Endothelial cell of umbilical vein (primary cell): ENCODE results near the gene EP400. TPM values are rescaled to one million over a fixed set of nuclear protein-coding genes. Genes with fewer than 3 reads are reported as not detected.

Source experiments
- BruUV-seq: library from RNA; stranded (reverse); fragments of 400-500 nt; replicated peaks from 2 replicates; lab custom pipeline; 2021; lab: Mats Ljungman, UMichigan
- CTCF ChIA-PET: fragments of 300-600, 350-600 bp; sonication (Branson Sonifier 250); formaldehyde crosslinking; loops from one replicate; lab custom pipeline; 2021; ENCODE audit warnings: antibody characterized with exemption, inconsistent platforms; lab: Charles Lee
- POLR2A ChIA-PET: fragments of 300-600, 350-600 bp; sonication (Branson Sonifier 250); formaldehyde crosslinking; loops from one replicate; lab custom pipeline; 2021; ENCODE audit warnings: antibody characterized with exemption, inconsistent platforms; lab: Charles Lee
- DNase-seq: peaks from one replicate; pipeline ENCODE4 v3.0.0-alpha.2; 2011; ENCODE audit warnings: low read depth, low spot score
- FAIRE-seq: peaks from 2 replicates; lab custom pipeline; 2011; peaks lifted over from hg19 to GRCh38; lab: Jason Lieb, UNC
- H2AFZ ChIP-seq: 2 replicates; pipeline ENCODE4 v1.6.0; 2012; ENCODE audit warnings: low read depth, low read length, control low read depth, inconsistent platforms
- H3K27ac ChIP-seq: 2 replicates; pipeline ENCODE4 v1.5.1; 2011; ENCODE audit warnings: low read depth, mild to moderate bottlenecking, control low read depth, low read length, moderate library complexity; ENCODE audit not compliant: insufficient read depth
- H3K27me3 ChIP-seq, 2 experiments: 2 replicates each; pipeline versions ENCODE4 v1.6.0 to v1.6.1; 2011; ENCODE audit warnings: low read length in 2 of 2, mixed read lengths in 1 of 2; ENCODE audit not compliant: control insufficient read depth in 2 of 2, insufficient read depth in 2 of 2
- H3K36me3 ChIP-seq, 2 experiments: 2 replicates in 1 of 2; 3 replicates in 1 of 2; pipeline ENCODE4 v1.5.1; 2011; ENCODE audit warnings: low read length in 2 of 2, mild to moderate bottlenecking in 1 of 2, moderate library complexity in 1 of 2; ENCODE audit not compliant: control insufficient read depth in 2 of 2, insufficient read depth in 2 of 2; ENCODE audit errors: extremely low read depth in 1 of 2
- H3K4me1 ChIP-seq: 3 replicates; pipeline ENCODE4 v1.5.1; 2011; ENCODE audit warnings: mild to moderate bottlenecking, low read length; ENCODE audit not compliant: control insufficient read depth, insufficient read depth; ENCODE audit errors: extremely low read depth
- H3K4me2 ChIP-seq: 2 replicates; pipeline ENCODE4 v1.6.1; 2011; ENCODE audit warnings: low read length, control low read depth, mixed read lengths; ENCODE audit not compliant: insufficient read depth
- H3K4me3 ChIP-seq, 3 experiments: fragments of 200-600 bp in 1 of 3; sonication (generic), shearing (Covaris generic) in 1 of 3; replicated peaks in 1 of 3; 2 replicates each; pipeline ENCODE4 v1.5.1; 2011 to 2016; ENCODE audit warnings: control low read depth in 3 of 3, low read length in 3 of 3, mild to moderate bottlenecking in 2 of 3, inconsistent platforms in 1 of 3, low read depth in 1 of 3, moderate library complexity in 1 of 3; ENCODE audit not compliant: insufficient read depth in 1 of 3
- H3K79me2 ChIP-seq: 2 replicates; pipeline ENCODE4 v1.6.0; 2012; ENCODE audit warnings: low read length, inconsistent platforms; ENCODE audit not compliant: control insufficient read depth, insufficient read depth
- H3K9ac ChIP-seq: replicated peaks from 2 replicates; pipeline ENCODE3; 2011; ENCODE audit warnings: low read length, control low read depth; ENCODE audit not compliant: insufficient read depth; ENCODE audit errors: extremely low read depth
- H3K9me1 ChIP-seq: replicated peaks from 3 replicates; pipeline ENCODE4 v1.6.0; 2011; ENCODE audit warnings: mild to moderate bottlenecking, low read length; ENCODE audit not compliant: control insufficient read depth, insufficient read depth; ENCODE audit errors: extremely low read depth
- H3K9me3 ChIP-seq: replicated peaks from 2 replicates; pipeline ENCODE4 v1.5.1; 2012; ENCODE audit warnings: low read length, inconsistent platforms; ENCODE audit not compliant: control insufficient read depth, insufficient read depth
- H4K20me1 ChIP-seq: replicated peaks from 2 replicates; pipeline ENCODE3; 2011; ENCODE audit warnings: mild to moderate bottlenecking, low read length; ENCODE audit not compliant: control insufficient read depth, insufficient read depth; ENCODE audit errors: extremely low read depth
- EZH2 ChIP-seq: IDR thresholded peaks from 2 replicates; pipeline ENCODE4 v1.6.1; 2012; ENCODE audit warnings: borderline replicate concordance, low read depth, mild to moderate bottlenecking, moderate library complexity, low read length, inconsistent platforms; ENCODE audit not compliant: severe bottlenecking
- FOS ChIP-seq: IDR thresholded peaks from 2 replicates; pipeline ENCODE4 v1.6.1; 2011; ENCODE audit warnings: mild to moderate bottlenecking, low read length, moderate library complexity, borderline replicate concordance; ENCODE audit not compliant: insufficient read depth
- GATA2 ChIP-seq: IDR thresholded peaks from 2 replicates; pipeline ENCODE4 v1.7.0; 2011; ENCODE audit warnings: low read depth, mild to moderate bottlenecking, moderate library complexity, mixed read lengths, low read length; ENCODE audit not compliant: insufficient read length, insufficient read depth
- JUN ChIP-seq: IDR thresholded peaks from 2 replicates; pipeline ENCODE4 v1.6.1; 2011; ENCODE audit warnings: borderline replicate concordance, low read depth; ENCODE audit not compliant: insufficient read length, insufficient read depth
- MYC ChIP-seq: IDR thresholded peaks from one replicate; pipeline ENCODE4 v1.6.1; 2011; ENCODE audit warnings: mild to moderate bottlenecking, low read depth, low read length
- POLR2A ChIP-seq: IDR thresholded peaks from 2 replicates; pipeline ENCODE4 v1.6.1; 2012; ENCODE audit warnings: low read depth, mild to moderate bottlenecking, control low read depth, low read length
- POLR2AphosphoS5 ChIP-seq: IDR thresholded peaks from 2 replicates; pipeline ENCODE4 v1.6.1; 2012; ENCODE audit warnings: low read depth, mild to moderate bottlenecking, control low read depth, low read length, moderate library complexity; ENCODE audit not compliant: insufficient read depth
- dilution Hi-C: fragments of 300-500 bp; cut with MboI; formaldehyde crosslinking; loops from one replicate; pipeline ENCODE4 v1.15.0; 2019; ENCODE audit warnings: low sequenced_read_pairs; ENCODE audit not compliant: extremely low pct_ligation_motif_present
- intact Hi-C: fragments of 100-400 bp; cut with micrococcal nuclease; formaldehyde crosslinking; loops from one replicate; pipeline ENCODE4 v1.10.0; 2022
- polyA plus RNA-seq, 4 experiments: library from polyadenylated mRNA; depleted of rRNA in 3 of 4; stranded (reverse) in 3 of 4; unstranded in 1 of 4; fragments of >200 nt; gene quantifications; 2 replicates each; pipeline versions ENCODE4 v1.2.1 to v1.2.3, GENCODE V29; 2011 to 2012; ENCODE audit warnings: missing spikeins in 1 of 4
- total RNA-seq: library from RNA; stranded (reverse); gene quantifications from 2 replicates; pipeline ENCODE4 v1.2.3, GENCODE V29; 2021
- TF ChIP-seq, protein P1 (sequence below), 2 donors: IDR thresholded peaks; 1 replicate in 1 of 2; 2 replicates in 1 of 2; pipeline ENCODE4 v1.5.1; 2011; ENCODE audit warnings: low read length in 2 of 2, mild to moderate bottlenecking in 2 of 2, moderate library complexity in 2 of 2, control low read depth in 1 of 2, inconsistent platforms in 1 of 2, low read depth in 1 of 2; ENCODE audit not compliant: insufficient read depth in 1 of 2; ENCODE audit errors: extremely low read depth in 1 of 2
- TF ChIP-seq, protein P2 (sequence below): IDR thresholded peaks from 2 replicates; pipeline ENCODE4 v1.6.1; 2011; ENCODE audit not compliant: insufficient read depth, insufficient read length

The EP400 gene
- total and polyA plus RNA-seq, 2 donors (not counting 3 experiments of a cell fraction or from before 2014, with no cell fraction given): 9.0 to 57.7 TPM

DNA sequence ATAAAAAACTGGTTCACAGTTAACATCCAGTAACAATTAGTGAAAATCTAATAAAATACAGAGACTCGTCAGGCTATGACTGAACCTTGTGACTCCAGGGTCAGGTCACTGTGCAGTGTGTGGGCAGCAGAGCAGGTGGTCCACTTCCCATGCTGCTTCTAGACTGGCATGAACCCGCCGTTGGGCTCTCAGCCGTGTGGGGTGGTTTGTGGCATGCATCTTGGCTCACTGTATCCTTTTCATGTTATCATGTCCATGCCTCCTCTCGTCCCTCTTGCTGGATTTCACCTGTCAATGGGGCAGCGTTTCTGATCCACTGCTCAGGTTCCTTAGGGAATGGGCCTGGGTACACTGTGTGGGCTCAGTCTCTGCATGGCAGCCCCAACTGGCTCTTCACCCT is 57.3 kb downstream of the EP400 start:
- no peak for FAIRE-seq
- POLR2A ChIA-PET: no interaction called here
- Histone ChIP-seq H3K36me3 (peaks cover 15 to 27% of the 10 kb centered on the region in 2 experiments), H3K27me3 (no peaks in the 10 kb centered on the region), H4K20me1 (no peaks in the 10 kb centered on the region), H3K4me2 (no peak overlapping the region), H3K27ac (no peak overlapping the region), H3K4me3 (no peak overlapping the region), H3K9me1 (no peaks in the 10 kb centered on the region), H2AFZ (no peak overlapping the region), H3K9me3 (no peaks in the 10 kb centered on the region), H3K4me1 (peaks cover 8% of the 10 kb centered on the region), H3K79me2 (no peaks in the 10 kb centered on the region), H3K9ac (no peak overlapping the region)
- no peak for DNase-seq
- CTCF ChIA-PET: interaction anchor here (1.4 kb wide), 1 partner anchor 171 kb away, joined by 4 read pairs; no protein-coding TSS in a partner anchor
- intact Hi-C loops: no loop called here
- no peak for TF ChIP-seq MYC
- no peak for TF ChIP-seq POLR2A
- TF ChIP-seq GATA2: no peak
- TF ChIP-seq JUN: no peak
- TF ChIP-seq, protein P1, sequence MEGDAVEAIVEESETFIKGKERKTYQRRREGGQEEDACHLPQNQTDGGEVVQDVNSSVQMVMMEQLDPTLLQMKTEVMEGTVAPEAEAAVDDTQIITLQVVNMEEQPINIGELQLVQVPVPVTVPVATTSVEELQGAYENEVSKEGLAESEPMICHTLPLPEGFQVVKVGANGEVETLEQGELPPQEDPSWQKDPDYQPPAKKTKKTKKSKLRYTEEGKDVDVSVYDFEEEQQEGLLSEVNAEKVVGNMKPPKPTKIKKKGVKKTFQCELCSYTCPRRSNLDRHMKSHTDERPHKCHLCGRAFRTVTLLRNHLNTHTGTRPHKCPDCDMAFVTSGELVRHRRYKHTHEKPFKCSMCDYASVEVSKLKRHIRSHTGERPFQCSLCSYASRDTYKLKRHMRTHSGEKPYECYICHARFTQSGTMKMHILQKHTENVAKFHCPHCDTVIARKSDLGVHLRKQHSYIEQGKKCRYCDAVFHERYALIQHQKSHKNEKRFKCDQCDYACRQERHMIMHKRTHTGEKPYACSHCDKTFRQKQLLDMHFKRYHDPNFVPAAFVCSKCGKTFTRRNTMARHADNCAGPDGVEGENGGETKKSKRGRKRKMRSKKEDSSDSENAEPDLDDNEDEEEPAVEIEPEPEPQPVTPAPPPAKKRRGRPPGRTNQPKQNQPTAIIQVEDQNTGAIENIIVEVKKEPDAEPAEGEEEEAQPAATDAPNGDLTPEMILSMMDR (IDR thresholded peaks at IDR 0.05; ENCODE audit: extremely low read depth in 1 of 2, insufficient read depth in 1 of 2, low read depth in 1 of 2, low read length in 2 of 2): no peak
- TF ChIP-seq, protein P2, sequence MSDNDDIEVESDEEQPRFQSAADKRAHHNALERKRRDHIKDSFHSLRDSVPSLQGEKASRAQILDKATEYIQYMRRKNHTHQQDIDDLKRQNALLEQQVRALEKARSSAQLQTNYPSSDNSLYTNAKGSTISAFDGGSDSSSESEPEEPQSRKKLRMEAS: no peak
- TF ChIP-seq POLR2AphosphoS5: no peak
- no peak for TF ChIP-seq FOS
- TF ChIP-seq EZH2: no peak
- dilution Hi-C loops: no loop called here
- BruUV-seq: no TSS peak
